ENCODE results near the gene KIAA1614. TPM values are rescaled to one million over a fixed set of nuclear protein-coding genes. Genes with fewer than 3 reads are reported as not detected.

KIAA1614 gene
- total RNA-seq, 2 experiments from 2014 or later, result 0.06 to 0.80 TPM

GRCh38 chr1:180934563-180934962, 21.9 kb downstream of the KIAA1614 start:
- Histone ChIP-seq H3K9me2 (ENCODE audit: insufficient read depth, low read length) (no peaks in the 10 kb centered on the region), H2AFZ (ENCODE audit: low read length) (no peak overlapping the region), H3K4me3 (ENCODE audit: low read depth, low read length, poor library complexity, severe bottlenecking) (no peak overlapping the region), H3K4me2 (ENCODE audit: low read length) (peak overlapping the region; percentile 47), H4K20me1 (ENCODE audit: insufficient read depth, low read length) (no peaks in the 10 kb centered on the region), H3K9me3 (ENCODE audit: low read length) (no peaks in the 10 kb centered on the region), H3K36me3 (ENCODE audit: insufficient read depth, low read length) (no peaks in the 10 kb centered on the region), H3K4me1 (ENCODE audit: insufficient read depth, low read length, poor library complexity, severe bottlenecking) (peaks cover 32% of the 10 kb centered on the region), H3K79me2 (ENCODE audit: insufficient read depth, low read depth, low read length) (no peaks in the 10 kb centered on the region), H3K27ac (ENCODE audit: low read depth, low read length, poor library complexity, severe bottlenecking) (no peak overlapping the region)
- CTCF ChIA-PET (ENCODE audit: unreplicated experiment), result no interaction called here
- no TSS peak for BruUV-seq (replicated peaks)
- intact Hi-C loops (cut with micrococcal nuclease; ENCODE audit: unreplicated experiment), result no loop called here
- peak; percentile 38 for DNase-seq (ENCODE audit: low spot score)
- TF ChIP-seq EZH2phosphoT487 (IDR thresholded peaks at IDR 0.05; ENCODE audit: borderline replicate concordance, low read depth, low read length) (no peak), CTCF (conservative IDR thresholded peaks at IDR 0.05; ENCODE audit: low read length) (no peak)
- POLR2A ChIA-PET, result no interaction called here

GRCh38 chr1:180935326-180936109, 22.8 kb downstream of the KIAA1614 start:
- H3K27ac ChIP-seq (ENCODE audit: low read depth, low read length, poor library complexity, severe bottlenecking), result no peak overlapping the region
- TF ChIP-seq EZH2phosphoT487 (IDR thresholded peaks at IDR 0.05; ENCODE audit: borderline replicate concordance, low read depth, low read length) (no peak), CTCF (conservative IDR thresholded peaks at IDR 0.05; ENCODE audit: low read length) (no peak)
- H3K4me2 ChIP-seq (ENCODE audit: low read length), result peak overlapping the region; percentile 47
- no peaks in the 10 kb centered on the region for H3K9me3 ChIP-seq (ENCODE audit: low read length)
- H2AFZ ChIP-seq (ENCODE audit: low read length), result no peak overlapping the region
- H4K20me1 ChIP-seq (ENCODE audit: insufficient read depth, low read length), result no peaks in the 10 kb centered on the region
- BruUV-seq (replicated peaks), result no TSS peak
- peak; percentile 86 for DNase-seq (ENCODE audit: low spot score)
- H3K4me3 ChIP-seq (ENCODE audit: low read depth, low read length, poor library complexity, severe bottlenecking), result no peak overlapping the region
- ChIA-PET CTCF (ENCODE audit: unreplicated experiment) (interaction anchor here (0.6 to 0.7 kb wide), 2 partner anchors 9 to 209 kb away, joined by 3 read pairs; no protein-coding TSS in a partner anchor), POLR2A (interaction anchor here (0.5 to 1.1 kb wide), 3 partner anchors 10 to 88 kb away, joined by 3 to 4 read pairs (median 4); no protein-coding TSS in a partner anchor)
- no peaks in the 10 kb centered on the region for H3K36me3 ChIP-seq (ENCODE audit: insufficient read depth, low read length)
- peaks cover 35% of the 10 kb centered on the region for H3K4me1 ChIP-seq (ENCODE audit: insufficient read depth, low read length, poor library complexity, severe bottlenecking)
- H3K79me2 ChIP-seq (ENCODE audit: insufficient read depth, low read depth, low read length), result no peaks in the 10 kb centered on the region
- intact Hi-C loops (cut with micrococcal nuclease; ENCODE audit: unreplicated experiment), result no loop called here
- H3K9me2 ChIP-seq (ENCODE audit: insufficient read depth, low read length), result no peaks in the 10 kb centered on the region
